ENCODE data around the gene ASB15.

The ASB15 gene

DNA sequence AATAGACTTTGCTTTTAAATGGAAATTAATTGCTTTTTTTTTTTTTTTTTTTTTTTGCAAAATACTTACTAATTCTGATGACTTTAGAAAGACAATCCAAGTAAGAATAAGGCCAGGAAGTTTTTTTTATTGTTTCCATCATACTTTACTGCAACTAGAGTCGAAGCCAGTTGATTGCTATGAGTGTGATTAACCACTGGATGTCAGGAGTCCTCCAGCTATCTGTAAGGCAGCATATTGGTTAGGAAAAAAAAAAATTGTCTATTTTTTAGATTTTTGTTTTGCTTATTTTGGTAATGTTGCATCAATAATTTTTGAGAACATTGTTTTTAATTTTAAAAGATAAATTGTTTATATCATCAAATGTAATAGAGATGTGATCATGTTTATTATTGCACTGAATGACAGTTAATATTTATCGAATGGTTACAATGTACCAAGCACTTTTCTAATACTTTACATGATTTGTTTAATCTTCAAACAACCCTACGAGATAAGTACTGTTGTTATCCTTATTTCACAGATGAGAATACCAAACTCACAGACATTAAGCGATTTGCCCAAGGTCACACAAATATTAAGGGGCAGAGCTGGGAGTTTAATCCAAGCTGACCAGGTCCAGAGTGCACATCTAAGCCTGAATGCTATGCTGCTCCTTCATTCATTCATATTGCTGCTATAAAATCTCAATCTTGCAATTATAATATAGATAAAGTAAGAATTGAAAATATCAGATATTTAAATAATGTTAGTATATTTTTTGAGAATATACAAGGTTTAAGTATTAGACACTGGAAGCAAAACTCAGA lies 34.1 kb downstream of the ASB15 start:
- DNase-seq (ENCODE audit: low read depth in 1 of 2, low spot score in 1 of 2) = no peak

DNA sequence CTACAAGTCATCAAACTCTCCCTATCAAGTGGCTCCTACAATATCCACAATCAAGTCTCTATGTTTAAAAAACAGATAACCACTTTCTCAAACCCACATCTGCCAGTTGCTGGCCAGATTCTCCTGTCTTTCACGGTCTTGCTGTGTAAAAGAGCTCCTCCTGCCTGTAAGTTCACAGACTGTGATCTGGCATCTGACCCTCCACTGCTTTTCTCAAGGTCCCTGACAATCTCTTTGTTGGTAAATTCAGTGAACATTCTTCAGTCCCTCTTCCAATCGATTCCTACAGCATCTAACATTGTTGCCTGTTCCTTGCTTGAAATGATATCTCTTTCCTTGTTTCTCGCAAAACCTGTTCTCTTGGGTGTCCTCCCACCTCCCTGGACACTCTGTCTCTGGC lies 35.6 kb downstream of the ASB15 start:
- DNase-seq (ENCODE audit: low read depth in 1 of 2, low spot score in 1 of 2) = no peak

DNA sequence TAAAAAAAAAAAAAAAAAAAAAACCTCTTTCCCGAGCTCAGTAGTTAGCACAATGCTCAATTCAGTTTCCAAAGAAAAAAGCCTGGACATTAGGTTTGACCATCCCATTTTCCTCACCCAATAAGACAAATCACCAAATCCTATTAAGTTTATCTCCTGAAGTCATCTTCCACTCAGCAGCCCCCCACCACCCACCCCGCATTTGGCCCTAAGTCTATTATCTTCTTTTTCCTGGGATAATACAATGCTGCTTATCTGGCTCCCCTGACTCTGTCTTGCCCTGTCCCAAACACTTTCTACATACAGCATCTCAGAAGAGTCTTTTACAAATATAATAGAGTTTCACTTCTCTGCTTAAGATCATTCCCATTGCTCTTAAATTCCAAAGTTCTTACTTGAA lies 36.3 kb downstream of the ASB15 start:
- no peak for DNase-seq (ENCODE audit: low read depth in 1 of 2, low spot score in 1 of 2)

DNA sequence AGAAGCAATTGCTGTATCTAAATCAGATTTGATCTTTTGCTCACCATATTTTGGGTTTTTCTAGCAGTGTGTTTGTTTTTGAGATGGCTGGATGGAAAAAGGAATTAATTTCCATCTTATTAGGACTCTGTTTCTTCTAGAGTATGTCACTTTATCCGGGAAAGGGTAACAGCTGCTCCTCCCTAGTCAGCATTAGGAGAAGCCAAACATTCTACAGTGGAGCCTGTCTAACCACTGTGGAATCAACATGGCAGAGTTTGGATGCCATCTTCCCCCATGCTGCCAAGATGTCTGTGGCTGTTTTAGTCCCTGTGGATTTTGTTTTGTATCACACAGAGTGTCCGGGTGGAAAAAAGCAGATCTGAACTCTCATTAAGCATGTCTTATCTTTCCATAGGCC lies 38.0 kb downstream of the ASB15 start:
- DNase-seq (ENCODE audit: low read depth in 1 of 2, low spot score in 1 of 2) = no peak

DNA sequence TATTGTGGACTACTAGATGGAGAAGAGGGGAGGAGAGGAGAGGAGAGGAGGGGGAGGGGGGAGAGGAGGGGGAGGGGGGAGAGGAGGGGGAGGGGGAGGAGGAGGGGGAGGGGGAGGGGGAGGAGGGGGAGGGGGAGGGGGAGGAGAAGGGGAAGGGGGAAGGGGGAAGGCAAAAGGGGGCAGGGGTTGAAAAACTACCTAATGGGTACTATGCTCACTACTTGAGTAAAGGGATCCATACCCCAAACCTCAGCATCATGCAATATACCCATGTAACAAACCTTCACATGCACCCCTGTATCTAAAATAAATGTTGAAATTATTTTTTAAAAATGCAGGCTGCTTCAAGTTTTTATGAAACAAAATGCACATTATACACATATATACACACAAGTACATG lies 39.0 kb downstream of the ASB15 start:
- DNase-seq (ENCODE audit: low read depth in 1 of 2, low spot score in 1 of 2) = no peak

DNA sequence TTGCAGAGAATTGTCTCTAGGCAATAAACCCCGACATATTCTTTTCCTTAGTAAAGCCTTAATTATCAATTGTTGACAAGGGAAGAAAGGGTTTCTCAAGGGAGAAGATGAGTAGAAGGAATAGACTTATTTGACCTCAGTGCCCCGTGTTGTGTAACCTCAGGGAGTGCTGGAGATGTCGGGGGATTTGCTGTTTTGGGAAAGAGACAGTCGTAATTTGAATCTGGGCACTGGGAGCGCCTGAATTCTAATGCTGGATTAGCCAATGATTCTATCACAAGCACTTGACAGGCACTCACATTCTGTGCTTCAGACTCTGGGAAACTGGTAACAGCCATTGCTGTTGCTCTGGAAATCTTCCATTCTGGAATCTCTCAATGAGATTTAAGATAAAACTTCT lies 40.3 kb downstream of the ASB15 start:
- no peak for DNase-seq (ENCODE audit: low read depth in 1 of 2, low spot score in 1 of 2)

DNA sequence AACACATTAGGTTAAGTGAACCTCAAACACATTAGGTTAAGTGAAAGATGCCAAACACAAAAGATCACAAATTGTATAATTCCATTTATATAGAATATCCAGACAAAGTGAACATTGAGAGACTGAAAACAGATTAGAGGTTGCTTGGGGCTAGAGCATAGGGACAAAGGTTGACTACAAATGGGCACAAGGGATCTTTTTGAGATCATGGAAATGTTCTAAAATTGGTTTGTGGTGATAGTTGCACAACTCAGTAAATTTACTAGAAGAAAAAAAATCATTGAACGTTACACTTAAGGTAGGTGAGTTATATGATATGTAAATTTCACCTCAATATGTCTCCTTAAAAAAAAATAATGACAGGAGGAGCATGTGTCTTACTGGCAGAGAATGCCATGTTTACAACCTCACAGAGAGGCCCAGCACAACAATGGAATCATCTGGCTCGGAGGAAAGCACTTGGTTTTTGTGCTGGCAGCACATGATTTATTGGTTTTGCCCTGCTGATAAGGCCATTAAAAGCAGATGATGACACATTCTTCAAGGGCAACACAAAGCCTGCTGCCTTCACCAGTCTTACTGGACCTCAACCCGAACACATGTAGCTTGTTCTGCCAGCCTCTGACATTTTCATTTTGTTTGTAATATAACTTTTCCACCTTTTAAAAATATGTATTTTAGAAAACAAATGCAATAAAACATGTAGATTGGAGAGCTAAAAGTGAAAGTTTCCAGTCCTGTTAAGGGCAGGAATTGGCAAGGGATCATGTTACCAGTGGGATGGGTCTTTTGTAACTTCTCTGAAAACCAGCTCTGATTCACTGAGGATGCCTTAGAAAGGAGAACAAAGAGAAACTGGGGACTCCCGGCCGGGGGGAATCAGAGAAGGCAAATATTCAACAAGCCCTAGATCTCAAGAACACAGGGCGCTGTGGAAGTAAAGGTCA lies 42.1 kb downstream of the ASB15 start:
- DNase-seq (ENCODE audit: low read depth in 1 of 2, low spot score in 1 of 2) = no peak

DNA sequence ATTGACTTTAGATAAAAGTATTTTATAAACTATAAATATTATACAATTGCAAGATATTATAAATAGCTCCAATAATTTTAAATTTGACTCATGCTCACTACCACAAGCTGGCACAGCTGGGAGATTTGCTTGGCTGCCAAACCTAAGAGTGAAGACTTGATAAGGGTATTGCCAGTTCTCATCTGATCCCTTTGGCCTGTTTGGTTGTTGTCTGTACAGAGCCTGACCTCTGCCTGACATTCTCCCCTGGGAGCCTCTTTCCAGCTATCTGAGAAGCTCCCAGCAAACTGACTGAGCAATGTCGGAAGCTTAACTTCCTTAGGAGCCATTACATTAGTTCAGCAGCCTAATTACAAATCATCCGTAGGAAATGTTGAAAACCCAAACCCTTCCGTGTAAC lies 43.9 kb downstream of the ASB15 start:
- no peak for DNase-seq (ENCODE audit: low read depth in 1 of 2, low spot score in 1 of 2)

DNA sequence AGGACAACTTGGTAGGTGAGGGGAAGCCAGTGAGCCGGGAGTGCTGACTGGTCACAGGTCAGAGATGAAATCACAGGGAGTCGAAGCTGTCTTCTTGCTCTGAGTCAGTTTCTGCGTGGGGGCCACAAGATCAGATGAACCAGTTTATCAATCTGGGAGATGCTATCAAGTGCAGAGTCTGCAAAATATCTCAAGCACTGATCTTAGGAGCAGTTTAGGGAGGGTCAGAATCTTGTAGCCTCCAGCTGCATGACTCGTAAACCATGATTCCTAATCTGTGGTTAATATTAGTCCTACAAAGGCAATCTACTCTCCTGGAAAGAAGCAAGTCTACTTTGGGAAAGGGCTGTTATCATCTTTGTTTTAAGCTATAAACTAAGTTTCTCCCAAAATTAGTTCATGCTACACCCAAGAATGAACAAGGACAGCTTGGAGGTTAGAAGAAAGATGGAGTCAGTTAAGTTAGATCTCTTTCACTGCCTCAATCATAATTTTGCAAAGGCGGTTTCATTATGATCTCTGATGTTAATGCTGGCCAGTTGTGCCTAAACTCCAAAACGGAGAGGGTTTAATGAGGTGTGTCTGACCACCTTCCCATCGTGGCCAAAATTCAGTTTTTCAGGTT lies 45.6 kb downstream of the ASB15 start:
- no peak for DNase-seq (ENCODE audit: low read depth in 1 of 2, low spot score in 1 of 2)

DNA sequence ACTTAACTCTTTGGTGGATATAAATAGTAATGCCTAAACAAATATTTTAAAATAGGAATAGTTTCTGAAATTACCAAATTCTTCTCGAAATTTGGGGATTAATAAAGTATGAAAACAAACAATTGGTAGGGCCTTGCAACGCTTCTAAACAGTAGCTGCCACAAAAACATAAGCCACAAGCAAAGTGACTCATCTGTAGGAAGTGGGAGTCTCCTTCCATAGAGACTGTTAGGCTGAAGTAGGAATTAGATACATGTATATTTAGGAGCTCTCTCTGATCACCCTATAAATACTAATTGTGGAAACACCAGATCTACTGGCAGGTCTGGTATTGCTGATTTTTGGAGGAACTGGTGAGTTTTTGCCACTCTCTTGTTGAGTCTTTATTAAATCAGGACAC lies 48.3 kb downstream of the ASB15 start:
- DNase-seq (ENCODE audit: low read depth in 1 of 2, low spot score in 1 of 2) = no peak

DNA sequence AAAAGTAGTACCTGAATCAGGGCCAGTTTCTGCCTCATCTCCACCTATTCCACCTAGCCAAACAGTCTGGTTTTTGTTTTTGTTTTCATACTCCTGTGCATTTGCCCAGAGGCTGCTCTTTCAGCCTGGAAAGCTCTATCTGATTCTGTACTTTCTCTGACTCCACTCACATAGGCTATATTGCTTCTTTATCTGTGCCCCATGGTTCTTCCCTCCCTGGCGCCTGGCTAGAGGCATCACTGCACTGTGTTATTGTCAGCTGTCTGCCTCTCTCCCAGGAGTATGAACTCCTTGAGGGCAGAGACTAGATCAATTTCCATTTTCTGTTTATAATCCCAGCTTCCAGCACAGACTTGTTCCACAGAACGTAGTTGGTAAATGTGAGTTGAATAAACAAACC lies 49.0 kb downstream of the ASB15 start:
- DNase-seq (ENCODE audit: low read depth in 1 of 2, low spot score in 1 of 2) = no peak

DNA sequence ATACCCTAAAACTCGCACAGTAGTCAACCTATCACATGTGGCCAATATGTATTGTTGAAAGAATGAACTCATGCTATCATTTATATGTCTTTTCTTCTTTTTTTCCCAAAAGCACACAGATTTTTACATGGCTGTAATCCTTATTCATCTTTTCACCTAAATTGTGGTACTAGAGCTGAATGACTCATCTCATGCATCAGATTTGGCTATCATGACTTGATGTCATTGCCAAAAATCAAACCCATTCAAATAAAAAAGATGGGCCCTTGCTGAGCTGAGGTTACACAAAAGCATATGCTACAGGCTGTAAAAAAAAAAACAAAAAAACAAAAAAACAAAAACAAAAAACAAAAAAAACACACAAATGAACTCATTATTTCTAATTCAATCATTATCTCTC lies 50.8 kb downstream of the ASB15 start:
- no peak for DNase-seq (ENCODE audit: low read depth in 1 of 2, low spot score in 1 of 2)

DNA sequence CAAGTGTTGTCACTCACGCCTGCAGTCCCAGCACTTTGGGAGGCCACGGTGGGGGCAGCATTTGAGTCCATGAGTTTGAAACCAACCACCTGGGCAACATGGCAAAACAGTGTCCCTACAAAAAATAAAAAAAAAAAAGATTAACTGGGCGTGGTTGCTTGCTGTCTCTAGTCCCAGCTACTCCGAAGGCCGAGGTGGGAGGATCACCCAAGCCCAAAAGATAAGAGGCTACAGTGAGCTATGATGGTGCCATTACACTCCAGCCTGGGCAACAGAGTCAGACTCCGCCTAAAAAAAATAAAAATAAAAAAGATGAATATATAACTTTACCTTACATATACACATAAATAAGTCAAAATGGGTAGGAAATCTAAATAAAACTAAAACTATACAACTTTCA lies 51.5 kb downstream of the ASB15 start:
- DNase-seq (ENCODE audit: low read depth in 1 of 2, low spot score in 1 of 2) = no peak

DNA sequence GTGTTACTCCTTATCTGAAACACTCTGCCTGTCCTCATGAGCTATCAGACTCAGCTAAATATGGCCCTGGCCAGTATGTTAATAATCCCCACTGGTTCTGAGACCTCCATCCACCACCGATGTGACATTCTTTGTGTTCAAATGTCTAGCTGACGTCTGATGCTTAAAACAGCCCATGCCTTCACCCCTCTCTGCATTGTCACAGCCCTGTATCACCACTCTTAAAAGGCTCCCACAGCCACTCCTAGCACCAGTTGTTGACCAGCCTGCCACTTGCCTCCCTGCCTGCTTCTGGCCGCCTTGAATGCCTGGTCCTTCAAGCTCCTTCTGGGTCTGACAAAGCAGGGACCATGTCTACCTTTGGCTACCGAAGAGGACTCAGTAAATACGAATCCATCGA lies 54.0 kb downstream of the ASB15 start, which contains the start of gene LMOD2:
TSS of gene LMOD2 (plus strand) at position 253 of the 400 bp plus-strand sequence. CDS start at position 351, 98 bp downstream.
- no peak for DNase-seq (ENCODE audit: low read depth in 1 of 2, low spot score in 1 of 2)

DNA sequence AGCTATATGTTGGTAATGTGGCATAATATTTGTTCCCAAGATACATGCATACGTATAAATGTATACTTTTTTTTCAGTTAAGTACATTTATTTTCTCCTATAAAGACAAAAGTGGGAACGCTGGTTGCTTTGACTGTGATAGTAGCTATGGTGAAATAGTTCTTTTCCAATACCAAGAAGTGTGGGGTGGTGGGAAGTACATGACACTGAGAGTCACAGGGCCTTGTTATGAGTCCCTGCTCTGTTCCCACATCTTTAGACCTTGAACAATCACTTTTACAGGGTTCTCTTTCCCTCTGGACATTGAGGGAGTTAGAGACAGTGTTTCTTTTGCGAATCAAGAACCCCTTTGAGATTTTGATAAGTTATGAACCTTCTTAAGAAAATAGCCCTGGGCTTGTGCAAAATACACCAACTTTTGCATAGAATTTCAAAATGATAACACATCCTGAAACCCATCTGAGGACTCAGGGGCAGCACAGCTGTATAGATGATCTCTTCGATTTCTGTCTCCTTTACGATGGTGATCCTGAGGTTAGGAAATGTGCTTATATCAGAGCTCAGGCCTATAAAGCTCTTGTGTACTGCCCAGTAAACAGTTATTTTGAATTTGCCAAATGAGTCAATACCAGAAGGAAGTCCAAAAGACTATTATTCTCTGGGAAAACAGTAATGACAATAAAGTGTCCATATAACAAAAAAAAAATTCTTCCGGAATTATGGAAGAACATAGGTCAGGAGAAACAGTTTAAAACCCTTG lies 55.1 kb downstream of the ASB15 start:
- no peak for DNase-seq (ENCODE audit: low read depth in 1 of 2, low spot score in 1 of 2)

DNA sequence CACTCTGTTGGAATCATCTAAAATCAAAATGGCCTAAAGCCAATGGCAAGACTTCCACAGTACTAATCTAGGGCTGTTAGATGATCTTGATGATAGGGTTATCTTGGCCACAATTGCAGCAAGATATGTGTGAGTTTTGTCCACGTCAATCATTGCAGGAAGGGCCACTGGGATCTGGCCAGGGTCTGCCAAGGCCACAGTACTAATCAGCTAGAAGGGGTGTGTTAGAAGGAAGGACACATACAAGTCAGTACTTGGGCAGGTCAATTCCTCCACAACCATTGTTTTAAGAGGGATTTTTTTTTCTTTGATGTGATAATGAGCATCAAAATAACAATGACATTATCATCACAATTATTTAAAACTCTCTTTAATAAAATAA lies 55.7 kb downstream of the ASB15 start:
- no peak for DNase-seq (ENCODE audit: low read depth in 1 of 2, low spot score in 1 of 2)

DNA sequence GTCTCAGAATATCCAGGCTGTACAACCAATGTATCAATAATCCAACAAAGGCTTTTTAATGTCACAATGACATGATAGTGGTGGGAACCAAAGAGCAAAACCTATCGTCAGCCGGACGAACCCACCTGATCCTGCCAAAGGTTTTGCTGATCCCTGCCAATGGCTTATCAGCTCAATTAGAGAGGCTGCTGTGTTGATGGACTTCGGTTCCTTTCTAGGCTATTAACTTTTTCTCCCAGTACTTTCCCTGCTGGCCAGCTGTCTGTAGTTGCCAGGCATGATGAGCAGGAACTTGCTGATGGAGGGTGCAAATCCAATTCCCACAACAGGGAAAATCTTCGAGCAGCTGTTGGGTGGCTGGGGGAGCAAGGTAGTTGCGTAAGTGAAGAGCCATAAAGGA lies 56.4 kb downstream of the ASB15 start:
- DNase-seq (ENCODE audit: low read depth in 1 of 2, low spot score in 1 of 2) = no peak

DNA sequence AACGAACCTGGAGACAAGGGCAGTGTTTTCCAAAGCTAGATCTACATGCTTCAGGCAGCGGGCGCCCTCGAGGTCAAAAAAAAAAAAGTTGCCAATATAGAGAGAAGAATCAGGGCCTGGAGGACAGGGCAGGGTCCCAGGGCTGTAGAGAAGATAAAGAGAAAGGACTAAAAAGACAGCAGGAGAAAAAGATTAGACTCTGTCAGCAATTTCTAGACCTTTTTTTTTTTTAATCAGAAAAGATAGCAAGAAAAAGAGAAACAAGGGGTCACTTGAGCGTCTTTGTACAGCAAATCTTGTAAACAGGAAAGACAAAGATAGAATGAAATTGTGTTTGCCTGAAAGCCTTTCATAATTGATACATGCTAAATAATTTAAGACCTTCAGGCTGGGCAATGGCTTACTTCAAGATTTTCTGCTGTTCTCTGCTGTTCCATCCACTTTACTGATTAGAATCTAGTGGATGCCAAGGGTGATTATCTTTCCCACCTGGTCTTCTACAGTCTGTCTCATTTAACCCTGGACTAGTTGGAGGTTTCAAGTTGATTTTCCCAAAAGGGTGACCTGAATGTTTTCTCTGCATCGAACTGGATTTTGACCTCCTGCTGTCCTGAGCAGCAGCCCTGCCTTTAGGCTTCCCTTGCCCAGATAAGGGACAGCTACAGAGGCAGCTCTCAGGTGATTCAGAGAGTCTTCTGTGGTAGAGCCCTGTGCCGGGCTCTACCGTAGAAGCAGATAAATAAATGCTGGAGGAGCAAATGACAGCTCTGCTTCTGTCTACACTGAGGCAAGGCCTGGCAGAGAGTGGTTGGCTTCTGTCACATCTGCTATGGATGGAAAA lies 59.1 kb downstream of the ASB15 start:
- no peak for DNase-seq (ENCODE audit: low read depth in 1 of 2, low spot score in 1 of 2)

DNA sequence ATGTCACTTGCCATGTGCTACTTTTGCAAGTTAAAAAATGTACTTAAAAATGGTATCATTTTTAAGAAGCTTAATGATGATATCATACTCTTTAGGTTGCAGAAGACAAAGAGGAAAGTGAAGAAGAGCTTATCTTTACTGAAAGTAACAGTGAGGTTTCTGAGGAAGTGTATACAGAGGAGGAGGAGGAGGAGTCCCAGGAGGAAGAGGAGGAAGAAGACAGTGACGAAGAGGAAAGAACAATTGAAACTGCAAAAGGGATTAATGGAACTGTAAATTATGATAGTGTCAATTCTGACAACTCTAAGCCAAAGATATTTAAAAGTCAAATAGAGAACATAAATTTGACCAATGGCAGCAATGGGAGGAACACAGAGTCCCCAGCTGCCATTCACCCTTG lies 60.1 kb downstream of the ASB15 start:
- no peak for DNase-seq (ENCODE audit: low read depth in 1 of 2, low spot score in 1 of 2)

DNA sequence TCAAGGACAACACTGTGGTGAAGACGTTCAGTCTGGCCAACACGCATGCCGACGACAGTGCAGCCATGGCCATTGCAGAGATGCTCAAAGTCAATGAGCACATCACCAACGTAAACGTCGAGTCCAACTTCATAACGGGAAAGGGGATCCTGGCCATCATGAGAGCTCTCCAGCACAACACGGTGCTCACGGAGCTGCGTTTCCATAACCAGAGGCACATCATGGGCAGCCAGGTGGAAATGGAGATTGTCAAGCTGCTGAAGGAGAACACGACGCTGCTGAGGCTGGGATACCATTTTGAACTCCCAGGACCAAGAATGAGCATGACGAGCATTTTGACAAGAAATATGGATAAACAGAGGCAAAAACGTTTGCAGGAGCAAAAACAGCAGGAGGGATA lies 60.7 kb downstream of the ASB15 start:
- DNase-seq (ENCODE audit: low read depth in 1 of 2, low spot score in 1 of 2) = no peak

All from activated T-helper 1 cell treated with anti-CD3 and anti-CD28 coated beads, Interleukin-2, amount 50 U/mL, for 16 hours (primary cell).